B cell (primary cell): ENCODE results near the gene SRGAP1. TPM values are rescaled to one million over a fixed set of nuclear protein-coding genes. Genes with fewer than 3 reads are reported as not detected.

ENCODE experiments used
- ATAC-seq: fragments of 200-7000 bp; cut with Tn5 transposase; one replicate; pipeline ENCODE4 v1.10.0; 2021; ENCODE audit warnings: low read depth, mild to moderate bottlenecking, moderate number of reproducible peaks, moderate library complexity
- CTCF ChIA-PET: fragments of 350-600 bp; sonication (Branson Sonifier 250); formaldehyde crosslinking; loops from one replicate; lab custom pipeline; 2021; ENCODE audit warnings: antibody characterized with exemption, inconsistent platforms; lab: Charles Lee
- POLR2A ChIA-PET: fragments of 350-600 bp; sonication (Branson Sonifier 250); formaldehyde crosslinking; loops from one replicate; lab custom pipeline; 2021; ENCODE audit warnings: antibody characterized with exemption; lab: Charles Lee
- DNase-seq: peaks from one replicate; pipeline ENCODE4 v3.0.0; 2013
- H2AFZ ChIP-seq: 2 replicates; pipeline ENCODE4 v1.6.1; 2012; ENCODE audit warnings: mild to moderate bottlenecking, low read depth, low read length; ENCODE audit not compliant: insufficient read depth, poor library complexity, severe bottlenecking
- H3K27ac ChIP-seq, 2 donors: 1 replicate in 1 of 2; 2 replicates in 1 of 2; pipeline ENCODE4 v1.5.1; 2012 to 2013; ENCODE audit warnings: low read length in 2 of 2, mild to moderate bottlenecking in 2 of 2, moderate library complexity in 1 of 2
- H3K27me3 ChIP-seq, 4 experiments: fragments of 200-600 bp in 1 of 4; sonication (generic) in 1 of 4; replicated peaks in 1 of 4; 1 replicate in 2 of 4; 2 replicates in 2 of 4; pipeline versions ENCODE4 v1.6.1 to v1.7.0; 2013 to 2016; ENCODE audit warnings: low read length in 3 of 4, mild to moderate bottlenecking in 2 of 4, mixed read lengths in 1 of 4, moderate library complexity in 1 of 4; ENCODE audit not compliant: insufficient read depth in 4 of 4, control insufficient read depth in 3 of 4; ENCODE audit errors: control extremely low read depth in 1 of 4
- H3K36me3 ChIP-seq, 2 experiments: replicated peaks in 1 of 2; 1 replicate in 1 of 2; 2 replicates in 1 of 2; pipeline versions ENCODE4 v1.6.1 to v1.7.1; 2013; ENCODE audit warnings: low read length in 1 of 2; ENCODE audit not compliant: insufficient read depth in 2 of 2, control insufficient read depth in 1 of 2; ENCODE audit errors: control extremely low read depth in 1 of 2, extremely low read depth in 1 of 2
- H3K4me1 ChIP-seq, 2 donors: fragments of 200-600 bp in 1 of 2; sonication (generic) in 1 of 2; 1 replicate in 1 of 2; 2 replicates in 1 of 2; pipeline versions ENCODE4 v1.5.1 to v1.6.1; 2013 to 2017; ENCODE audit warnings: low read length in 2 of 2; ENCODE audit not compliant: control insufficient read depth in 2 of 2, insufficient read depth in 2 of 2
- H3K4me2 ChIP-seq: replicated peaks from 2 replicates; pipeline ENCODE3; 2012; ENCODE audit warnings: mild to moderate bottlenecking, low read depth, low read length; ENCODE audit not compliant: poor library complexity, severe bottlenecking
- H3K4me3 ChIP-seq, 5 experiments: fragments of 200-600 bp in 1 of 5; sonication (generic) in 1 of 5; 1 replicate in 3 of 5; 2 replicates in 2 of 5; pipeline versions ENCODE4 v1.5.1 to v1.7.0; 2011 to 2016; ENCODE audit warnings: low read length in 4 of 5, mild to moderate bottlenecking in 4 of 5, low read depth in 2 of 5, control low read depth in 1 of 5, moderate library complexity in 1 of 5; ENCODE audit not compliant: insufficient read depth in 1 of 5; ENCODE audit errors: control extremely low read depth in 1 of 5, extremely low read depth in 1 of 5
- H3K79me2 ChIP-seq: fragments of 200-600 bp; sonication (generic); one replicate; pipeline ENCODE4 v1.6.0; 2016; ENCODE audit warnings: low read length; ENCODE audit not compliant: control insufficient read depth, insufficient read depth
- H3K9ac ChIP-seq: fragments of 200-600 bp; sonication (generic); 2 replicates; pipeline ENCODE4 v1.6.1; 2017; ENCODE audit warnings: mild to moderate bottlenecking, low read length, moderate library complexity
- H3K9me3 ChIP-seq, 3 donors: one replicate each; pipeline versions ENCODE4 v1.6.1 to v1.7.1; 2013; ENCODE audit warnings: low read length in 2 of 3; ENCODE audit not compliant: control insufficient read depth in 2 of 3, insufficient read depth in 1 of 3; ENCODE audit errors: control extremely low read depth in 1 of 3
- H4K20me1 ChIP-seq: 2 replicates; pipeline ENCODE4 v1.6.0; 2012; ENCODE audit warnings: mild to moderate bottlenecking, low read length; ENCODE audit not compliant: insufficient read depth, control insufficient read depth, poor library complexity, severe bottlenecking
- H3K27ac Mint-ChIP-seq: one replicate; pipeline ENCODE4 v1.8.0; 2021; ENCODE audit warnings: mixed read lengths
- H3K27me3 Mint-ChIP-seq: one replicate; pipeline ENCODE4 v1.8.0; 2021; ENCODE audit warnings: mixed read lengths
- H3K4me1 Mint-ChIP-seq: one replicate; pipeline ENCODE4 v1.8.0; 2021; ENCODE audit warnings: mixed read lengths
- H3K4me3 Mint-ChIP-seq: one replicate; pipeline ENCODE4 v1.8.0; 2021; ENCODE audit warnings: mixed read lengths
- H3K9me3 Mint-ChIP-seq: one replicate; pipeline ENCODE4 v1.8.0; 2022; ENCODE audit warnings: mixed read lengths; ENCODE audit not compliant: insufficient read depth
- CTCF ChIP-seq: fragments of 200-600 bp; IDR thresholded peaks from one replicate; pipeline ENCODE4 v1.8.0; 2022; ENCODE audit warnings: antibody characterized with exemption, mild to moderate bottlenecking
- EZH2 ChIP-seq: IDR thresholded peaks from 2 replicates; pipeline ENCODE4 v1.6.1; 2012; ENCODE audit warnings: borderline replicate concordance, low read depth, mild to moderate bottlenecking, moderate library complexity, low read length; ENCODE audit not compliant: insufficient read depth, poor library complexity, severe bottlenecking
- WGBS: methylation state at CpG from one replicate; pipeline ENCODE4 v1.1.5; 2013; ENCODE audit warnings: missing lambda C conversion rate; ENCODE audit not compliant: insufficient coverage; 5-methylcytosine and 5-hydroxymethylcytosine counted together
- intact Hi-C: fragments of 100-400 bp; cut with micrococcal nuclease; formaldehyde crosslinking; loops from one replicate; pipeline ENCODE4 v1.10.0; 2022
- polyA plus RNA-seq: library from polyadenylated mRNA; depleted of rRNA; stranded (reverse); fragments of >200 nt; gene quantifications from 2 replicates; pipeline ENCODE4 v1.2.3, GENCODE V29; 2012
- total RNA-seq, 2 donors: library from RNA; stranded (reverse); fragments of 120-200 nt in 1 of 2; gene quantifications; 1 replicate in 1 of 2; 2 replicates in 1 of 2; pipeline versions ENCODE4 v1.2.3 to v1.2.4, GENCODE V29; 2013 to 2022

SRGAP1 gene
- total and polyA plus RNA-seq, 2 donors (not counting 1 experiment from before 2014, with no cell fraction given): under 0.01 to 0.22 TPM

- Mint-ChIP-seq H3K9me3 (no peaks in the 10 kb centered on the region), H3K4me1 (peaks cover 2% of the 10 kb centered on the region), H3K27me3 (no peaks in the 10 kb centered on the region), H3K4me3 (no peak overlapping the region), H3K27ac (no peak overlapping the region)
- CTCF ChIA-PET: no interaction called here
- Histone ChIP-seq H3K79me2 (no peaks in the 10 kb centered on the region), H3K9me3 (no peaks in the 10 kb centered on the region), H3K36me3 (no peaks in the 10 kb centered on the region), H4K20me1 (no peaks in the 10 kb centered on the region), H2AFZ (no peak overlapping the region), H3K4me3 (no peak overlapping the region), H3K4me2 (no peak overlapping the region), H3K4me1 (peaks cover 0 to 3% of the 10 kb centered on the region in 2 donors), H3K9ac (no peak overlapping the region), H3K27me3 (no peaks in the 10 kb centered on the region), H3K27ac (no peak overlapping the region)
- POLR2A ChIA-PET: no interaction called here
- WGBS: no CpG with 5 or more reads among the region's 2 CpGs
- no peak for ATAC-seq
- DNase-seq: no peak
- TF ChIP-seq CTCF (no peak), EZH2 (no peak)
- intact Hi-C loops: no loop called here
These were observed 75.3 kb downstream of the SRGAP1 start for GRCh38 chr12:63919756-63920155.

DNA sequence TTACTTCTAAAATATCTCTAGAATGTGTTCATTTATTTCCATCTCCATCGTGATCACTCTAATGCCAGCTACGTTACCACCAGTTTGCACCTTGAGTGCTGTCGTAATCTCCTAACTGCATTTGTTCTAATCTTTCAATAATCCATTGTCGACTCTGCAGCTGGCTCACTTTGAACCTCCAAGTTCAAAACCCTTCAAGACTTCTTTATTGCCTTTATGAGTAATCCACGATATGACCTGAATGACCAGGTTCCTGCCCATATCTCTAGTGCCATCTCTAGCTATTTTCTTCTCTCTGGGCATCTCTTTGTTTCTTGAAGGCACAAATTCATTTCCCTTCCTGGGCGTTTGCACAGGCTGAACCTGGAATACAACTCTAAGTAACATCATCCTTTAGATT is 76.7 kb downstream of the SRGAP1 start:
- POLR2A ChIA-PET: no interaction called here
- no peaks in the 10 kb centered on the region for H3K27me3 Mint-ChIP-seq
- Histone ChIP-seq H3K36me3 (no peaks in the 10 kb centered on the region), H3K9ac (no peak overlapping the region), H2AFZ (no peak overlapping the region), H3K27ac (no peak overlapping the region), H3K4me2 (no peak overlapping the region), H3K4me3 (no peak overlapping the region), H3K27me3 (no peaks in the 10 kb centered on the region), H3K9me3 (no peaks in the 10 kb centered on the region), H3K79me2 (no peaks in the 10 kb centered on the region), H4K20me1 (no peaks in the 10 kb centered on the region), H3K4me1 (peaks cover 0 to 3% of the 10 kb centered on the region in 2 donors)
- no peak overlapping the region for H3K4me3 Mint-ChIP-seq
- WGBS: 84% methylated on average over 6 of the region's 6 CpGs
- no peak overlapping the region for H3K27ac Mint-ChIP-seq
- no peak for DNase-seq
- TF ChIP-seq EZH2 (no peak), CTCF (no peak)
- CTCF ChIA-PET: no interaction called here
- intact Hi-C loops: no loop called here
- peaks cover 2% of the 10 kb centered on the region for H3K4me1 Mint-ChIP-seq
- no peaks in the 10 kb centered on the region for H3K9me3 Mint-ChIP-seq
- no peak for ATAC-seq
